Fibroblast of lung (primary cell): ENCODE data around the gene KCNG3.

ENCODE experiments used
- CTCF ChIP-seq, 2 donors: IDR thresholded peaks in 1 of 2; conservative IDR thresholded peaks in 1 of 2; 1 replicate in 1 of 2; 2 replicates in 1 of 2; pipeline ENCODE4 v1.5.1; 2011 to 2012; ENCODE audit warnings: low read length in 2 of 2, control low read depth in 1 of 2, inconsistent platforms in 1 of 2, low read depth in 1 of 2, mild to moderate bottlenecking in 1 of 2
- EZH2 ChIP-seq: IDR thresholded peaks from 2 replicates; pipeline ENCODE4 v1.5.1; 2012; ENCODE audit warnings: low read length, control low read depth, mild to moderate bottlenecking; ENCODE audit errors: missing control alignments

- TF ChIP-seq CTCF (conservative IDR thresholded peaks at IDR 0.05 in 1 of 2, IDR thresholded peaks at IDR 0.05 in 1 of 2; ENCODE audit: low read depth in 1 of 2, low read length in 2 of 2) (no peak), EZH2 (no peak)
Observed at GRCh38 chr2:42392191-42392590, 101.6 kb downstream of the KCNG3 start.
